ENCODE results near the gene TNFSF13.

DNA sequence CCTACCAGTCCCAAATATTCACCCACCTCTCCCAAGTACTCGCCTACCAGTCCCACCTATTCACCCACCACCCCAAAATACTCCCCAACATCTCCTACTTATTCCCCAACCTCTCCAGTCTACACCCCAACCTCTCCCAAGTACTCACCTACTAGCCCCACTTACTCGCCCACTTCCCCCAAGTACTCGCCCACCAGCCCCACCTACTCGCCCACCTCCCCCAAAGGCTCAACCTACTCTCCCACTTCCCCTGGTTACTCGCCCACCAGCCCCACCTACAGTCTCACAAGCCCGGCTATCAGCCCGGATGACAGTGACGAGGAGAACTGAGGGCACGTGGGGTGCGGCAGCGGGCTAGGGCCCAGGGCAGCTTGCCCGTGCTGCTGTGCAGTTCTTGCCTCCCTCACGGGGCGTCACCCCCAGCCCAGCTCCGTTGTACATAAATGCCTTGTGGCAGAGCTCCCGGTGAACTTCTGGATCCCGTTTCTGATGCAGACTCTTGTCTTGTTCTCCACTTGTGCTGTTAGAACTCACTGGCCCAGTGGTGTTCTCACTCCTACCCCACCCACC is 44.6 kb upstream of the TNFSF13 start:
- TF ChIP-seq, protein P1, sequence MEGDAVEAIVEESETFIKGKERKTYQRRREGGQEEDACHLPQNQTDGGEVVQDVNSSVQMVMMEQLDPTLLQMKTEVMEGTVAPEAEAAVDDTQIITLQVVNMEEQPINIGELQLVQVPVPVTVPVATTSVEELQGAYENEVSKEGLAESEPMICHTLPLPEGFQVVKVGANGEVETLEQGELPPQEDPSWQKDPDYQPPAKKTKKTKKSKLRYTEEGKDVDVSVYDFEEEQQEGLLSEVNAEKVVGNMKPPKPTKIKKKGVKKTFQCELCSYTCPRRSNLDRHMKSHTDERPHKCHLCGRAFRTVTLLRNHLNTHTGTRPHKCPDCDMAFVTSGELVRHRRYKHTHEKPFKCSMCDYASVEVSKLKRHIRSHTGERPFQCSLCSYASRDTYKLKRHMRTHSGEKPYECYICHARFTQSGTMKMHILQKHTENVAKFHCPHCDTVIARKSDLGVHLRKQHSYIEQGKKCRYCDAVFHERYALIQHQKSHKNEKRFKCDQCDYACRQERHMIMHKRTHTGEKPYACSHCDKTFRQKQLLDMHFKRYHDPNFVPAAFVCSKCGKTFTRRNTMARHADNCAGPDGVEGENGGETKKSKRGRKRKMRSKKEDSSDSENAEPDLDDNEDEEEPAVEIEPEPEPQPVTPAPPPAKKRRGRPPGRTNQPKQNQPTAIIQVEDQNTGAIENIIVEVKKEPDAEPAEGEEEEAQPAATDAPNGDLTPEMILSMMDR (IDR thresholded peaks at IDR 0.05; ENCODE audit: borderline replicate concordance, extremely low read depth, low read length, poor library complexity, severe bottlenecking): no peak
- TF ChIP-seq EZH2 (IDR thresholded peaks at IDR 0.05; ENCODE audit: borderline replicate concordance, low read depth, low read length, severe bottlenecking): no peak
